NCI-H2029 (cell line): ENCODE data around the gene TNP1.

Experiments used
- DNase-seq: peaks from one replicate; lab custom pipeline; 2025; lab: John Stamatoyannopoulos, UW

The TNP1 gene

DNA sequence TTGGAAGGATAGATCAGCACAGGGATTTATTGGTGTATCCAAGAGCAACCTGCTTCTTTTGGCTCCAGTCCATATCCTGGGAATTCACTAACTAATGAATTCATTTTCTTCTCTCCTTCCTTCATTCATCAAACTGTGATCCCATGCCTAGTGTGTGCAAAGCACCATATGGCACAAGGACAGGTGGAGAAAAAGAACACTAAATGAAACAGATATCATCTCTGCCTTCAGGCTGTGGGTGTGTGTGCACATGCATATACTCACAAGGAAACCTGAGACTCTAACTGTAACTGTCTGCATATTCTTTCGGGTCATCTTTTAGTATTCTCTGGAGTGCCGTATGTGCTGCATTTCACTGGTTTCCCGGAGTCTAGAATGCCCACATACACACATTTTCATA lies 20.2 kb downstream of the TNP1 start:
- DNase-seq: no peak

DNA sequence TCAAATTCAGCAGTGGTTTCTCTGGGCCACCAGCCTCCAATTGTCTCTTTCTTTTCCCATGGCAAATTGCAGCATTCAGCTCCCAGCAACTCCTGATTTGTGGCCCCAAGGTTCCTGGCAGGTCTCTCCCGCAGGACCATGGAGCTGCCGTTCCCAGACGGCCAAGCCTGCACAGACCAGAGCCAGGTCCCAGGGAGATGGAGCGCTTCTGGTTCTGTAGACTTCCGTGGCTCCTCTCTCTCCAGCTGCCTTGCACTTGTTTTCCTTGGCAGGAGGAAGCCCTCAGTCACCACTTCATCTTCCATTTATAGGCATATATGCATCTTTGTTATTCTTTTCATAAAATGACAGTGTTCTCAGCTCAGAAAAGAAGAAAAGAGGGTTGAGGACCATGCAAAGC lies 21.7 kb downstream of the TNP1 start:
- DNase-seq: no peak

DNA sequence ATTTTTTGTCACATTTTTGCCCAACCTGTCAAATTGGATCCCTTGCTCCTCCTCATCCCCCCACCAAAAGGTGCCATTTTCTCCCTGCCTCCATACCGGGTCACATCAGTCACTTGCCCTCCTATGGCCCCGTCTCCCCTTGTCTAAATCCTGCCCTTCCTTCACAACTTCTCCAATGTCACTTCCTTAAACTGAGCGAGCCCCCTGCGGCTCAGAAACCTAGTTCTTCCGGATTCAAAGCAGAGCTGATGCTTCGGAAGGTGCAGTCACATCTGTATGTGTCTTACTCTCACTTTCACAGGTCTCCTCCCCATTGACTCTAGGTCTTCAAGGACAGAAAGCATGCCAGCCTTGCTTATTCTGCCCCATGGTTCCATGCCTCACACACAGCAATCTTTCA lies 22.1 kb downstream of the TNP1 start:
- DNase-seq: no peak

DNA sequence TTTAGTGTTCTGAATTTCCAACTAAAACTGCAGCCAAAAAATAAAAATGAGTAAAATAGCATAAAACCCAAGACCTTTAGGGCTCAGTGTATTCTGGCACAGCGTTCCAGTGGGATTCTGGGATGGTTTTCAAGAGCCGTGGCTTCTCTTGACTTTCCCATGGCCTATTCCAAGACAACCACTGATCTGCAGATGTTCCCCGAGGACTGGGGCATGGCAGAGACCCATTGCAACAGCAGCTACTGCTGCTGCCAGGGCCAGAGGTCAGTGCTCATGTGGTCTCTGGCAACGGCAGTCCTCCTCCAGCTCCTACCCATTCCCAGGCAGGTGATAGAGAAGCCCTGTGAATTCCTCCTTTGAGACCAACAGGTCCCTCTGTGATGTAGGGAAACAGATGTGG lies 26.8 kb downstream of the TNP1 start:
- DNase-seq: no peak

DNA sequence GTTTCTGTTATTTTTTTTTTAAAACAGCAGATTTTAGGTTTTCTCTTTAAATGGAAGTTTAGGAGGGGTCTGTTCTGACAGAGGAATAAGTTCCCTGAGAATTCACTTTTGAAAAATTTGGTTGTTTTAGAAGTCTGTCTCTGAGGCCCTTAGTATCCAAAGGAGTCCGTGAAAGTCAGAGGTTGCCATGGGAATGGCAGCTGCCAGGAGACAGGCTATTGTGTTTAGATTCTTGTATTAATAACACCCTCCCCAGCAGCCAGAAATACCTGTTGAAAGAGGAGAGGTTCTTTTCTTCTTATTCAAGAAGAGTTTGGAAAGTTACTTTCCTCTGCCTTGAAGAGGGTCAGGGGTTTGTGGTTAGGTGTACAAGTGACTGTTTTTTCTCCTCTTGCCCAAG lies 29.5 kb downstream of the TNP1 start:
- DNase-seq: peak; percentile 12

DNA sequence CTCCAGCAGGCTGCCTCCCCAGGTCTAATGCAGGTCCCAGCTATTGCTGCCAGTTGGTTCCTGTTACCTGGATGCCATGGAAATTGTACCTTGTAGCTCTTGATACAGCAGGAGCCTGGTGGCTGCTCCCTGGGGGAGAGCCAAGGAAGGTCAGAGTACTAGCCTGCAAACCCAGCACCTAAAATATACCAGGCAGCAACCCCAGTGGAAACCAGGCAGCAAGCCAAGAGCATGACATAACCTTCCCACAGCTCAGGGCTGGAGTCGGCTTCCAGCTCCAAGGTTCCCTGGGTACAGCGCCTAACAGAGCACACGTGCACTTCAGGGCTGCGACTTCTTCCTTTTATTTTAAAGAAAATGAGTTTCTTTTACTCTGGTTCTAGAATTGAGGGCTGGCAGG lies 30.3 kb downstream of the TNP1 start:
- DNase-seq: peak; percentile 89

DNA sequence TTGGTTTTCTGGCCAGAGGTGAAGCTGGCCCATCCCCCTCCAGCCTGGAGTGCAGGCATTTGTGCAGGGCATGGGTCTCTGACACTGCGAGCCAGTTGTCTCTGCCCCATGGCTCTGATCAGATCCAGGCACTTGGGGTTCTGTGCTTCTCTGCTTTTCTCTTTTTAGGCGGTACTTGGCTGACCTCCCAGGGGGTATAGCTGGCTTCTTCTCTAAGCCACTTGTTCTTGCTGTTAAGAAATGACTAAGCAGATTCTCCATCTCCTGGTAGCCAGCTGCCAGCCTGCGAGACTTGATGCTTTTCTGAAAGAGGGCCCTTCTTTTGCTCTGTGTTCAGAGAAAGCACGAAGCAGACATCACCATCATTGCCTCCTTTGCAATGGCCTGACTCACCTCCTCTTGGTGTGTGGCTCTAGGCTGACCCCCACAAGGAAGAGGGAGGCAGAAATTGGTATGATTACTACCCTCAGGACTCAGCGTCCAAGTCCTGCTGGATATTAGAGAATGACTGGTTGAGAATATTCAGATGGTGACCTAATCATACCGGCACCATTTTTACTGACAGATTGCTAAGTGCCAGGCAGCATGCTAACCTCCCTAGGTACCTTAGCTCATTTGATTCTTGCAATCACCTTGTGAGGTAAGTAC lies 32.7 kb downstream of the TNP1 start:
- DNase-seq: no peak

DNA sequence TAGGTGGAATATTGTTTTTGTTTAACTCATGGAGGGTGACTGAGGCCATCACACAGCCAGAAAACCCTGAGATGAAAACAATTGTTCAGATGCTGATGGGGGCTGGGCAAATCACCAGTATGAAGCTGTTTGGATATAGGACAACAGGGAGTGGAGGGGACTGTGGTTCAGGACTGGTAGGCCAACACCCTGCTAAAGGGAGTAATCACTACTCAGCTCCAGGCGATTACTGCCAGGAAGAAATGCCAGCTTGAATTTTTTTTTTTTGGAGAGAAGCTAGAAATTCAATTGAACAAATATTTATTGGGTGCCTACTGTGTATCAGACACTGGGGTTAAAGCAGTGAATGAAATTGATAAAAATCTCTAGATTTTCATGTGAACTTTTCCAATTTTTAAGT lies 37.4 kb downstream of the TNP1 start:
- no peak for DNase-seq

DNA sequence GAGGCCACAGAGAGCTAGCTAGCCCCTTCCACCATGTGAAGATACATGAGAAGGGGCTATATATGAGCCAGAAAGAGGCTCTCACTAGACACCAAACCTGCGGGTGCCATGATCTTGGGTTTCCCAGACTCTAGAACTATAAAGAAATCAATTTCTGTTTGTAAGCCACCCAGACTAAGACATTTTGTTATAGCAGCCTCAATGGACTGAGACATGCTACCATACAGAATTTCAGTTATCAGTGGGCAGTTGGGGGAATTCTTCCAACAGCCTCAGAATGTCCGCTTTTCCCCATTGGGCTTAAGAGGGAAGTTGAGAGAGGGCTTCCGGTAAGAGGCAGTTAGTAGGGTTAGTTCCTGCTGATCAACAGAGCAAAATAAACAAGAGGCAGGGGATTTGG lies 39.2 kb downstream of the TNP1 start:
- no peak for DNase-seq

DNA sequence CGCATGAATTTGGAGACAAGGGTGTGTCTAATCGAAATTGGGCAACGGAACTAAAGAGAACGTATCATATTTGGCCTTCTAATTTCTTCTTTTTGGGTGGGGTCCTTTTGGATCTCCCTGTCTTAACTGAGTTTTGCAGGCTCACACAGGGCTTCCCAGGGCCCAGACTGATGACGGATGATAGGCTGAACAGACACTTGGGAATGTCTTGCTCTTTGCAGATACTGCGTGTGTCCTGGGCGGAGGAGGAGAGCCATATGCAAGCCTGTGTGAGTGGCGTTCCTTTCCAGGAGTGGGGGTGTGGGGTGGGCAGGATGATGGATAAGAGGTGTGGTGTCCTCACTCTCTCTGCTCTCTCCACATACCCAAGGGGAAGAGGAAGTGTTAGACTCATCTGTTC lies 40.1 kb downstream of the TNP1 start:
- no peak for DNase-seq

DNA sequence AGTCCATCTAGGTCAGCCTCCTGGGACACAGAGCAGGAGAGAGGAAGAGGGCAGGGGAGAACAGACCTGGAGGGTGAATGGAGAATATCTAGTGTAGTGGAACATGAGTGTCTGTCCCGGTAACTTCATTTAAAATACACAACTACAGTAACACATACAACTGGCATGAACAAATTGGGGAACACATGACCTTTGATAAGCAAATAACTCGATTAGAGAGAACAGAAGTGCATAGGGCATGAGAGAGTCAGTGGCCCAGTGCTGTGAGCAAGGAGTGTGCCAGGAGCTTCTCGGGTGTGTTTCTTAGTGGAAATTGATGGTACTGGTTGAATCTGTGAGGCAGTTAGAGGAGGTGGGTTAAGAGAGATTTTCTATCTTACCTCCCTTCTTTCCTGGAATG lies 40.8 kb downstream of the TNP1 start:
- DNase-seq: no peak

DNA sequence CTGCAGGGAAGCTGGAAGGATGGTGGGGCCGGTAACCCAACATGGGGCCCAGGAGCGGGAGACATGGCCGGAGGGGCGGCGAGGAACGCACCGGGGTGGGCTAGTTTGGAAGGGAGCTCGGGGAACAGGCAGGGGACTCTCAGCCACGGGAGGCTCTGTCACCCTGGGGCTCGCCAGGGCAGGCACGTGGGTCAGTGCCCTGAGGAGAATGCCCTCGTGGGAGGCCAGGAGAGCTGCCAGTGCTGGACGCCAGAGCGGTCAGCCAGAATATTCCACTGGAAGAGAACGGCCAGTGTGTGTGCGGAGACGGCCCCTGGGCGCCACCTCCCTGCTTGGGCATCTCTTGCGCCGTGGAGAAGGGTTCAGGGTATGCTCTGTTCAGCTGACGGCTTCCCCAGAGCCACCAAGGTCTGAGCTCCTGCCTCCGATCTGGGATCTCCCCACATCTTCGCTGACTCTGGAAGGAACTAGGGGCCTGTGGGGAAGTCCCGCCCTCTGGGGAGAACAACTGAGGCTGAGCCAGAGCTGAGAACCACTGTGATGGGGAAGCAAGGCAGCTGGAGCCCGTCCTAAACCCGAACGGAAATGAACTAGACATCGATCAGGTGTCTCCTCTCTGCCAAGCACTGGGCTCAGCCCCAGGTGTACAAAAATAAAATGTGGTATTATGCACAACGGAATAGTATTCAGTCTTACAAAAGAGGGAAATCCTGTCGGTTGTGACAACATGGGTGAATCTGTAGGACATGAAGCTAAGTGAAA lies 49.3 kb downstream of the TNP1 start:
- no peak for DNase-seq
